Measurements from ENCODE around the gene TK2.
"Not testable (repeated sequence)": the region's sequence is repeated elsewhere in the genome, so short reads cannot be mapped to it uniquely, and the experiment has no call there.

The TK2 gene

GRCh38 chr16:66465946-66466345 is 84.0 kb downstream of the TK2 start:
- not testable (repeated sequence) for DNase-seq

GRCh38 chr16:66462912-66463311 is 87.0 kb downstream of the TK2 start:
- no peak for DNase-seq

- DNase-seq = no peak
These were observed 89.2 kb downstream of the TK2 start for GRCh38 chr16:66460703-66461102.

GRCh38 chr16:66459878-66460277 is 90.0 kb downstream of the TK2 start:
- no peak for DNase-seq

- no peak for DNase-seq
These were observed 91.1 kb downstream of the TK2 start for GRCh38 chr16:66458853-66459252.

- DNase-seq = no peak
These were observed 91.6 kb downstream of the TK2 start for GRCh38 chr16:66458292-66458691.
